Lower leg skin (tissue), 3 donors: Measurements from ENCODE around the gene PVR.
"Not testable (repeated sequence)": the region's sequence is repeated elsewhere in the genome, so short reads cannot be mapped to it uniquely, and the experiment has no call there.

Experiments used
- CTCF ChIP-seq, 3 donors: fragments of 450-650 bp; IDR thresholded peaks; one replicate each; pipeline ENCODE4 v1.5.1; 2016; ENCODE audit warnings: antibody characterized with exemption in 3 of 3, mild to moderate bottlenecking in 3 of 3, moderate library complexity in 2 of 3
- POLR2A ChIP-seq, 2 donors: fragments of 450-650 bp; IDR thresholded peaks; one replicate each; pipeline ENCODE4 v1.6.1; 2016 to 2017; ENCODE audit warnings: antibody characterized with exemption in 2 of 2, mild to moderate bottlenecking in 1 of 2, moderate library complexity in 1 of 2

- TF ChIP-seq CTCF, POLR2A (IDR thresholded peaks at IDR 0.05): not testable (repeated sequence)
Observed at GRCh38 chr19:44709434-44710266, 65.9 kb downstream of the PVR start.
